GM19238 (cell line): ENCODE measurements around the gene CDK2.
A peak's percentile ranks its signal among the peaks of the same experiment; 100 is the strongest.
"Not testable (repeated sequence)": the region's sequence is repeated elsewhere in the genome, so short reads cannot be mapped to it uniquely, and the experiment has no call there.

Experiments used
- DNase-seq: peaks from one replicate; pipeline ENCODE4 v3.0.0; 2011; ENCODE audit warnings: low spot score; ENCODE audit not compliant: insufficient read length

CDK2 gene

GRCh38 chr12:55966408-55967281, at the start of gene CDK2:
CDK2 (plus strand) TSS chr12:55966830; CDS start chr12:55967009, 179 bp downstream.
- DNase-seq = peak; percentile 89

GRCh38 chr12:55919032-55919431, 47.6 kb upstream of the CDK2 start:
- DNase-seq = not testable (repeated sequence)

GRCh38 chr12:55922126-55922525, 44.5 kb upstream of the CDK2 start:
- DNase-seq = no peak

GRCh38 chr12:55923648-55924047, 43.0 kb upstream of the CDK2 start:
- not testable (repeated sequence) for DNase-seq

- no peak for DNase-seq
Observed at GRCh38 chr12:55925371-55925770, 41.3 kb upstream of the CDK2 start.

GRCh38 chr12:55925870-55926737, 40.5 kb upstream of the CDK2 start:
- DNase-seq = no peak

GRCh38 chr12:55926738-55927587, 39.7 kb upstream of the CDK2 start:
- peak; percentile 79 for DNase-seq

GRCh38 chr12:55927588-55928502, 38.8 kb upstream of the CDK2 start, which contains the start of gene PYM1:
PYM1 (minus strand) TSS chr12:55927894; CDS start chr12:55927761, 133 bp downstream.
- DNase-seq = peak; percentile 35

GRCh38 chr12:55929306-55929791, 37.3 kb upstream of the CDK2 start:
- DNase-seq = peak; percentile 87

GRCh38 chr12:55930771-55931316, 35.8 kb upstream of the CDK2 start, which contains the start of gene DGKA:
DGKA (plus strand) TSS chr12:55931162; CDS start chr12:55936504, 5,342 bp downstream.
- peak; percentile 70 for DNase-seq

- no peak for DNase-seq
Observed at GRCh38 chr12:55931317-55931779, 35.3 kb upstream of the CDK2 start.

GRCh38 chr12:55931780-55932550, 34.7 kb upstream of the CDK2 start:
- DNase-seq = peak; percentile 41

- peak; percentile 20 for DNase-seq
Observed at GRCh38 chr12:55932551-55932910, 34.1 kb upstream of the CDK2 start.

- no peak for DNase-seq
Observed at GRCh38 chr12:55933169-55933798, 33.3 kb upstream of the CDK2 start.

- no peak for DNase-seq
Observed at GRCh38 chr12:55933799-55934742, 32.6 kb upstream of the CDK2 start.

- DNase-seq = no peak
Observed at GRCh38 chr12:55934773-55935172, 31.9 kb upstream of the CDK2 start.

GRCh38 chr12:55935738-55936151, 30.9 kb upstream of the CDK2 start:
- no peak for DNase-seq
